ENCODE results near the gene SERPINH1.

DNA sequence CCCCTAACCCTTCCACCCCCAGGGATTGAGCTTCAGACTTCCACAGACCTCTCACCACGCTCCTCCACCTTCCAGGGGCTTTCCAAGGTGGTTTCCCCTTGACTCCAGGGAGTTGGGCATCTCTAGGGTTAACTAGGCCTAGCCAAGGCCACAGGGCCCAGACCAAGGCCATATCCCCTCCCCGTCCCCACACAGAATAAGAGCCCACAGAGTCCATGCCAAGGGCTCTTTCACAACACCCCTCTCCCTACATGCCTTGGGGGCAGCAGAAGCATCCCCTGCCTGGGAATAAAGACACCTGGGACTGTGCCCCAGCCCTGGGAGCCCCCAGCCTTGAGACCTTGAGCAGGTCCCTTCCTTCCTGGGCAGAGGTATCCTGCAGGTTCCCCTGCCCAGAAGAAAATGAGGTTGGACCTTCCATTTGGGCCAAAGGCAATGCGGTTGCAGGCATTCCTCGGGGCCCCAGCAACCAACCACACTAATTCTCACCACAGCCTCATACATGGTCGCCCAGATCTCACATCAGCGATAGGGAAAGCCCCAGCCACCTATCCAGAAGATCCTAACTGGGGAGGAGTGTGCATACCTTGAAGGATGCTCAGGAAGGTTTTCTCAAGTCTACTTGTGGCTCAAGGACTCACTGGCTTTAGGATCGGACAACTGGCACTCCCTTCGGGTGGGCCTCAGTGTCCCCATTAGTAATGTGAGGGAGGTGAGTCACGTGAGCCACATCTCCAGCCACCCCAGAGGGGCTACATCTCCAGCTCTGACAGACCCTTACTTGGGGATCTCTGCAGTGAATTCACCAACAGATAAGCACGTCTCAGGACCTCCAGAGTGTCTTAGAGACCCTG is 38.0 kb upstream of the SERPINH1 start:
- TF ChIP-seq, protein P1, sequence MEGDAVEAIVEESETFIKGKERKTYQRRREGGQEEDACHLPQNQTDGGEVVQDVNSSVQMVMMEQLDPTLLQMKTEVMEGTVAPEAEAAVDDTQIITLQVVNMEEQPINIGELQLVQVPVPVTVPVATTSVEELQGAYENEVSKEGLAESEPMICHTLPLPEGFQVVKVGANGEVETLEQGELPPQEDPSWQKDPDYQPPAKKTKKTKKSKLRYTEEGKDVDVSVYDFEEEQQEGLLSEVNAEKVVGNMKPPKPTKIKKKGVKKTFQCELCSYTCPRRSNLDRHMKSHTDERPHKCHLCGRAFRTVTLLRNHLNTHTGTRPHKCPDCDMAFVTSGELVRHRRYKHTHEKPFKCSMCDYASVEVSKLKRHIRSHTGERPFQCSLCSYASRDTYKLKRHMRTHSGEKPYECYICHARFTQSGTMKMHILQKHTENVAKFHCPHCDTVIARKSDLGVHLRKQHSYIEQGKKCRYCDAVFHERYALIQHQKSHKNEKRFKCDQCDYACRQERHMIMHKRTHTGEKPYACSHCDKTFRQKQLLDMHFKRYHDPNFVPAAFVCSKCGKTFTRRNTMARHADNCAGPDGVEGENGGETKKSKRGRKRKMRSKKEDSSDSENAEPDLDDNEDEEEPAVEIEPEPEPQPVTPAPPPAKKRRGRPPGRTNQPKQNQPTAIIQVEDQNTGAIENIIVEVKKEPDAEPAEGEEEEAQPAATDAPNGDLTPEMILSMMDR (IDR thresholded peaks at IDR 0.05): no peak
- no peak for TF ChIP-seq POLR2A (IDR thresholded peaks at IDR 0.05)
